ENCODE results near the gene HIRA. TPM values are rescaled to one million over a fixed set of nuclear protein-coding genes. Genes with fewer than 3 reads are reported as not detected.
A peak's percentile ranks its signal among the peaks of the same experiment; 100 is the strongest.

Gene HIRA
- total and polyA plus RNA-seq, 9 of the 15 experiments (the other 6 are each of a cell fraction or from before 2014, with no cell fraction given), result 0.96 to 132 (median 58.4) TPM

- Histone ChIP-seq H3K36me3 (ENCODE audit: control insufficient read depth, insufficient read depth, low read length) (peaks cover 95% of the 10 kb centered on the region), H3K27me3 (ENCODE audit: control insufficient read depth in 2 of 2, insufficient read depth in 2 of 2, low read length in 2 of 2) (no peaks in the 10 kb centered on the region), H3K4me3 (no peak overlapping the region), H2AFZ (ENCODE audit: low read depth, low read length) (no peak overlapping the region), H3K4me1 (replicated peaks in 1 of 2; ENCODE audit: control insufficient read depth in 2 of 2, insufficient read depth in 2 of 2, low read length in 2 of 2) (peaks cover 18 to 24% of the 10 kb centered on the region in 2 experiments; a peak in 4 of 5 replicates), H3K9ac (ENCODE audit: insufficient read depth in 1 of 2, low read depth in 2 of 2, low read length in 2 of 2) (peak overlapping the region in 1 of 2 experiments; percentile 17; a peak in 1 of 4 replicates), H4K20me1 (replicated peaks; ENCODE audit: control insufficient read depth, insufficient read depth, low read length) (peaks cover 18% of the 10 kb centered on the region), H3K9me3 (replicated peaks; ENCODE audit: control insufficient read depth, insufficient read depth, low read depth, low read length) (no peaks in the 10 kb centered on the region), H3K27ac (ENCODE audit: extremely low read depth, low read depth, low read length) (no peak overlapping the region), H3K9me1 (ENCODE audit: control insufficient read depth, insufficient read depth, low read length) (peaks cover 19% of the 10 kb centered on the region), H3K4me2 (ENCODE audit: insufficient read depth, low read length) (no peak overlapping the region), H3K79me2 (ENCODE audit: control insufficient read depth, insufficient read depth, low read length) (peaks cover 30% of the 10 kb centered on the region)
- peak in 3 of 4 experiments; percentile 68 to 79 (median 75) for DNase-seq (ENCODE audit: extremely low read depth in 1 of 4, low spot score in 3 of 4)
- intact Hi-C loops (cut with micrococcal nuclease), result no loop called here
- no TSS peak for BruUV-seq (replicated peaks)
- ATAC-seq, result peak; percentile 53
- no peak for FAIRE-seq
- POLR2A ChIA-PET, result interaction anchor here (0.9 to 14.3 kb wide), 5 partner anchors 8 to 46 kb away, joined by 4 to 245 read pairs (median 15); partner anchors contain the start of genes HIRA and MRPL40
- CTCF ChIA-PET (ENCODE audit: low intra/inter-chr PET ratio), result no interaction called here
- in situ Hi-C loops (cut with MboI), result no loop called here
- 66% methylated on average over 3 of the region's 3 CpGs for WGBS (ENCODE audit: insufficient coverage, low coverage, missing lambda C conversion rate)
- TF ChIP-seq E2F8 (IDR thresholded peaks at IDR 0.05; ENCODE audit: low read depth, partially characterized antibody), result no peak
- no peak for TF ChIP-seq HNRNPL (IDR thresholded peaks at IDR 0.05; ENCODE audit: low read depth, low read length)
- TF ChIP-seq SNRNP70 (optimal IDR thresholded peaks at IDR 0.05; ENCODE audit: low read depth, low read length), result peak; percentile 61
- TF ChIP-seq GTF2F1 (IDR thresholded peaks at IDR 0.05; ENCODE audit: low read depth, low read length), result 0 out of 2 replicates have a peak, but pooled peaks have one; percentile 26
- no peak for TF ChIP-seq MNT (conservative IDR thresholded peaks at IDR 0.05)
- TF ChIP-seq ZNF766 (CRISPR knock-in tag; conservative IDR thresholded peaks at IDR 0.05), result no peak
- no peak for TF ChIP-seq SP2 (IDR thresholded peaks at IDR 0.05; ENCODE audit: extremely low read depth, low read depth, low read length, poor library complexity, severe bottlenecking)
Measured at GRCh38 chr22:19406281-19406811, 25.2 kb downstream of the HIRA start.
